Peyer's patch (tissue), 4 donors: ENCODE results near the gene DENND4C. TPM values are rescaled to one million over a fixed set of nuclear protein-coding genes. Genes with fewer than 3 reads are reported as not detected.

Experiments
- DNase-seq, 3 donors: peaks; one replicate each; pipeline ENCODE4 v3.0.0-alpha.2; 2017 to 2019
- H3K27ac ChIP-seq, 4 donors: fragments of 200-600 bp; sonication (generic); one replicate each; pipeline ENCODE4 v1.5.1; 2016 to 2019
- H3K27me3 ChIP-seq, 2 donors: fragments of 200-600 bp; sonication (generic); one replicate each; pipeline ENCODE4 v1.5.1; 2019
- H3K36me3 ChIP-seq, 3 donors: fragments of 200-600 bp; sonication (generic); one replicate each; pipeline ENCODE4 v1.5.1; 2016 to 2019
- H3K4me1 ChIP-seq, 4 donors: fragments of 200-600 bp; sonication (generic); one replicate each; pipeline ENCODE4 v1.5.1; 2016 to 2019
- H3K4me3 ChIP-seq, 4 donors: fragments of 200-600 bp; sonication (generic); 1 replicate in 3 of 4; 2 replicates in 1 of 4; pipeline ENCODE4 v1.5.1; 2016 to 2019; ENCODE audit warnings: mild to moderate bottlenecking in 1 of 4
- H3K9me3 ChIP-seq, 4 donors: fragments of 200-600 bp; sonication (generic); one replicate each; pipeline ENCODE4 v1.5.1; 2016 to 2019; ENCODE audit warnings: mild to moderate bottlenecking in 1 of 4
- POLR2A ChIP-seq, 2 donors: fragments of 450-650 bp; IDR thresholded peaks; one replicate each; pipeline ENCODE4 v1.5.1; 2017; ENCODE audit warnings: antibody characterized with exemption in 2 of 2, mild to moderate bottlenecking in 2 of 2, moderate library complexity in 2 of 2
- total RNA-seq, 4 donors: library from RNA; depleted of rRNA; stranded (reverse); fragments of >200 nt; gene quantifications; one replicate each; pipeline ENCODE4 v1.1.0, GENCODE V29; 2016
- TF ChIP-seq, protein P1 (sequence below), 6 experiments: fragments of 450-650 bp in 4 of 6; fragments of 200-600 bp in 2 of 6; sonication (generic) in 1 of 6; IDR thresholded peaks; one replicate each; pipeline ENCODE4 v1.5.1; 2017 to 2019; ENCODE audit warnings: antibody characterized with exemption in 6 of 6, mild to moderate bottlenecking in 3 of 6, moderate library complexity in 1 of 6

The DENND4C gene
- total RNA-seq, 4 donors from 2014 or later, result 89.1 to 188 (median 154) TPM

DNA sequence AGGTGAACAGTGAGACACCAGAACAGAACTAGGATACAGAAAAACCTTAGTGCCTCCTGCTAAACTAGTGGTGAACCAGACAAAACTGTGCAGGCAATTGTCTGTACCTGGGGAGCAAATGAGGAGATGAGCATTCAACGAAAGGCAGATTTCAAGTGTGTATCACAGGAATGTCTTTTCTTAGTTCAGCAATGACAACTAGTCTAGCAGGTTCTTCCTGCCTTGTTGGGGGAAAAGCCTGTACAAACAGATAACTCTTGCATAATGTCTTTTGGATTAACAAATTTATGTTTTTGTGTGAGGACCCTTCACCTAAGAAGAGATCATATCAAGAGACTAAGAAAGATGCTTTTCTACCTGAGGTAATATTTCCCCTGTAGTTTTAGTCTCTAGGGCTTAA lies 21.8 kb upstream of the DENND4C start:
- DNase-seq, result no peak

DNA sequence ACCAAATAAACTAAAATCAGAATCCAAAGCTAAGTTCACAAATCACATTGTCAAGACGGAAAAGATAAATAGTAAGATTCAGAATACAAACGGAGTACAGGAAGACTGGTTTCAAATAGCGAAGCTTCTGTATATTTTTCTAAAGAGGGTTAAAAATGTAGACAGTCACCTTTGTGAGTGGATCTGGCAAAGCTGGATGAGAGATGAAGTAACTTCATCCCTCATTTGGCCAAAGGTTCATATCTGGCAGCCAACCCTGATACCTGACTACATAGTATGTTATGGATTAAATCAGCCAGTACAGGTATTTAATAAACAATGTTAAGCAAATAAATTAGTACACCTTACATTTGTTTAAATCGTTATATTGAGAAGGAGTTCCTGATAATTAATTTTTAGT lies 21.3 kb upstream of the DENND4C start:
- H3K9me3 ChIP-seq, result no peaks in the 10 kb centered on the region
- H3K27me3 ChIP-seq, result no peaks in the 10 kb centered on the region
- no peak overlapping the region for H3K27ac ChIP-seq
- H3K36me3 ChIP-seq, result no peaks in the 10 kb centered on the region
- DNase-seq, result no peak
- no peak for TF ChIP-seq POLR2A (IDR thresholded peaks at IDR 0.05)
- TF ChIP-seq, protein P1, sequence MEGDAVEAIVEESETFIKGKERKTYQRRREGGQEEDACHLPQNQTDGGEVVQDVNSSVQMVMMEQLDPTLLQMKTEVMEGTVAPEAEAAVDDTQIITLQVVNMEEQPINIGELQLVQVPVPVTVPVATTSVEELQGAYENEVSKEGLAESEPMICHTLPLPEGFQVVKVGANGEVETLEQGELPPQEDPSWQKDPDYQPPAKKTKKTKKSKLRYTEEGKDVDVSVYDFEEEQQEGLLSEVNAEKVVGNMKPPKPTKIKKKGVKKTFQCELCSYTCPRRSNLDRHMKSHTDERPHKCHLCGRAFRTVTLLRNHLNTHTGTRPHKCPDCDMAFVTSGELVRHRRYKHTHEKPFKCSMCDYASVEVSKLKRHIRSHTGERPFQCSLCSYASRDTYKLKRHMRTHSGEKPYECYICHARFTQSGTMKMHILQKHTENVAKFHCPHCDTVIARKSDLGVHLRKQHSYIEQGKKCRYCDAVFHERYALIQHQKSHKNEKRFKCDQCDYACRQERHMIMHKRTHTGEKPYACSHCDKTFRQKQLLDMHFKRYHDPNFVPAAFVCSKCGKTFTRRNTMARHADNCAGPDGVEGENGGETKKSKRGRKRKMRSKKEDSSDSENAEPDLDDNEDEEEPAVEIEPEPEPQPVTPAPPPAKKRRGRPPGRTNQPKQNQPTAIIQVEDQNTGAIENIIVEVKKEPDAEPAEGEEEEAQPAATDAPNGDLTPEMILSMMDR (IDR thresholded peaks at IDR 0.05), result no peak
- no peak overlapping the region for H3K4me3 ChIP-seq
- no peaks in the 10 kb centered on the region for H3K4me1 ChIP-seq

More for the DNA sequence above, 21.8 kb upstream of the DENND4C start:
- Histone ChIP-seq H3K27ac (no peak overlapping the region), H3K27me3 (no peaks in the 10 kb centered on the region), H3K9me3 (no peaks in the 10 kb centered on the region), H3K4me1 (no peaks in the 10 kb centered on the region), H3K36me3 (no peaks in the 10 kb centered on the region), H3K4me3 (no peak overlapping the region)
- no peak for TF ChIP-seq POLR2A (IDR thresholded peaks at IDR 0.05)
- TF ChIP-seq, protein P1 (IDR thresholded peaks at IDR 0.05), result no peak

DNA sequence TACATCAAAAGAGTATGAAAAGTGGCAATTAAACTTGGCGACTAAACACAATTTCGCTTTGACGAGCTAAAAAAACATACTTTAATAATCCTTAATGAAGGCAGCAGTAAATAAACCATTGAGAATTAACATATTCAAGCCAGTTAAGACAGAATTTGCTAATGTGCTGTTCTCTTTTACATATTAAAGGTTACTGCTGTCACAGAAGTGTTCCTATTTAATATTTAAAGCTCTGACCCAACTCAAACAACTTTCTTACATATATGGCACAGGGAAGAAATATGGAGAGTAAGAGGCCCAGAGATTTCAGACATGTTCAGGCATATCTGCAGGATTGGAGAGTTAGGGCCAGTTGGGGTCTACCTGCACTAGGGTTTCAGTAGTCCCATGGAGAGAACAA lies 16.7 kb upstream of the DENND4C start:
- Histone ChIP-seq H3K27me3 (no peaks in the 10 kb centered on the region), H3K36me3 (no peaks in the 10 kb centered on the region), H3K9me3 (no peaks in the 10 kb centered on the region), H3K4me3 (no peak overlapping the region), H3K27ac (no peak overlapping the region), H3K4me1 (no peaks in the 10 kb centered on the region)
- no peak for DNase-seq
- TF ChIP-seq, protein P1 (IDR thresholded peaks at IDR 0.05), result no peak
- no peak for TF ChIP-seq POLR2A (IDR thresholded peaks at IDR 0.05)

DNA sequence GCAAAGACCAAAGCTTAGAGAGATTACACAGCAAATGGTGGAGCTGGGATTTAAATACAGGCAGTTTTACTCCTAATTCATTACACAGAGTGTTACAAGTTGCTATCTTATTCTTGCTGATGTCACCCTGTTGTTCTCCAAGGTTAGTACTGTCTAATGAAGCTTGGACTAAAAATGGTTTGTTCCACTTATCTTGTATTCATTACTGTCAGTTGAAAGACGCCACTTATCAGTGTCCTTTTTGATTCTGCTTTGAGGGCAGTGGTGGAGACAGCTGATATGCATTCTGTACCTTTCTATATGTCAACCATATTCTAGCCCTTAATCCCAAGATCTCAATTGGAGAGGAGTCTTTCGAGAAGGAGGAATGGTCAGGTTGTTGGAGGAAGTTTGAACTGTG lies 14.0 kb upstream of the DENND4C start:
- Histone ChIP-seq H3K9me3 (no peaks in the 10 kb centered on the region), H3K4me1 (no peaks in the 10 kb centered on the region), H3K36me3 (no peaks in the 10 kb centered on the region), H3K27ac (no peak overlapping the region), H3K4me3 (no peak overlapping the region), H3K27me3 (no peaks in the 10 kb centered on the region)
- TF ChIP-seq, protein P1 (IDR thresholded peaks at IDR 0.05), result no peak
- no peak for TF ChIP-seq POLR2A (IDR thresholded peaks at IDR 0.05)
- no peak for DNase-seq

DNA sequence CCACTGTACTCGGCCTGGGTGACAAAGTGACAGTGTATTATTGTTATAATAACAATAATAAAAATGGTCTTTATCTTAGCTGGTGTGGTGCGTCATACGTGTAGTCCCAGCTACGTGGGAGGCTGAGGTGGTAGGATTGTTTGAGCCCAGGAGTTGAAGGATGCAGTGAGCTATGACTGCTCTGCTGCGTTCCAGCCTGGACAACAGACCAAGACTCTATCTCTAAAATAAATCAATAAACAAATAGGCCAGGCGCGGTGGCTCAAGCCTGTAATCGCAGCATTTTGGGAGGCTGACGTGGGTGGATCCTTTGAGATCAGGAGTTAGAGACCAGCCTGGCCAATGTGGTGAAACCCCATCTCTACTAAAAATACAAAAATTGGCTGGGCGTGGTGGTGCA lies 9.2 kb upstream of the DENND4C start:
- no peak overlapping the region for H3K27ac ChIP-seq
- H3K4me1 ChIP-seq, result no peaks in the 10 kb centered on the region
- H3K4me3 ChIP-seq, result no peak overlapping the region
- no peaks in the 10 kb centered on the region for H3K9me3 ChIP-seq
- no peak for TF ChIP-seq POLR2A (IDR thresholded peaks at IDR 0.05)
- TF ChIP-seq, protein P1 (IDR thresholded peaks at IDR 0.05), result no peak
- DNase-seq, result no peak
- H3K36me3 ChIP-seq, result no peaks in the 10 kb centered on the region
- no peaks in the 10 kb centered on the region for H3K27me3 ChIP-seq

DNA sequence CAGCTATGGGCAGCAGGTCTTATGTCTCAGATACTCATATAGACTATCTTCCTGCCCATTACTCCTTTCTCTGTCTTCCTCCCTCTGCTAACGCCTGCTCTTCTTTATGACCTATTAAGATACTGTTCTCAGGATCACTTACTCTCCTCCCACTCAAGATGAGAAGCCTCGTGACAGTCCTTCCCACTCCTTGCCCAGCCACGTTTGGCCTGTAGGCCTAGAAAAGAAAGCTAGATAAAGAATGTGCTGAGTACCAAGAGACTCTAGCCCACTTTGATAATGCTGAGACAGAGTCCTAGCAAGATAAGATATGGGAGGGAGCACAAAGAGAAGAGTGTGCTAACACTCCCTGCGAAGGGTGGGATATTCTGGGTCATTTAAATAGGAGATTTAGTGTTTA lies 6.8 kb upstream of the DENND4C start:
- DNase-seq, result no peak
- no peak overlapping the region for H3K4me3 ChIP-seq
- no peaks in the 10 kb centered on the region for H3K9me3 ChIP-seq
- H3K27me3 ChIP-seq, result no peaks in the 10 kb centered on the region
- H3K36me3 ChIP-seq, result no peaks in the 10 kb centered on the region
- H3K27ac ChIP-seq, result no peak overlapping the region
- H3K4me1 ChIP-seq, result no peaks in the 10 kb centered on the region
- no peak for TF ChIP-seq POLR2A (IDR thresholded peaks at IDR 0.05)
- TF ChIP-seq, protein P1 (IDR thresholded peaks at IDR 0.05), result peak in 1 of 6 experiments; percentile 4
